K562 (cell line): ENCODE data around the gene BOLA3. TPM values are rescaled to one million over a fixed set of nuclear protein-coding genes. Genes with fewer than 3 reads are reported as not detected.
A peak's percentile ranks its signal among the peaks of the same experiment; 100 is the strongest.

ENCODE experiments used
- BDP1 ChIP-seq: IDR thresholded peaks from 3 replicates; pipeline ENCODE4 v1.6.1; 2011; ENCODE audit not compliant: insufficient read length, insufficient read depth
- CHCHD3 ChIP-seq: fragments of 250-450 bp; sonication (Bioruptor Pico); IDR thresholded peaks from 2 replicates; pipeline ENCODE4 v2.1.2; 2022; ENCODE audit warnings: mild to moderate bottlenecking
- ETS2 ChIP-seq: IDR thresholded peaks from 2 replicates; pipeline ENCODE4 v1.6.1; 2016; ENCODE audit warnings: borderline replicate concordance, missing genetic modification characterization, mild to moderate bottlenecking, moderate library complexity, missing compliant biosample characterization; ENCODE audit not compliant: poor library complexity, severe bottlenecking
- GTF2A2 ChIP-seq: IDR thresholded peaks from 2 replicates; pipeline ENCODE4 v1.6.1; 2016; ENCODE audit warnings: mild to moderate bottlenecking, missing genetic modification characterization, missing compliant biosample characterization
- LEF1 ChIP-seq: fragments of 450-650 bp; IDR thresholded peaks from 2 replicates; pipeline ENCODE4 v1.6.1; 2016; ENCODE audit warnings: mild to moderate bottlenecking
- POLR2AphosphoS5 ChIP-seq: IDR thresholded peaks from 2 replicates; pipeline ENCODE4 v1.6.1; 2011; ENCODE audit warnings: mild to moderate bottlenecking, low read depth, low read length, moderate library complexity; ENCODE audit not compliant: control insufficient read depth, insufficient read depth
- RFX1 ChIP-seq: fragments of 450-650 bp; IDR thresholded peaks from 2 replicates; pipeline ENCODE4 v1.6.1; 2016; ENCODE audit warnings: mild to moderate bottlenecking, moderate library complexity
- SIN3A ChIP-seq, 2 experiments: fragments of 150-350 bp in 1 of 2; IDR thresholded peaks; 2 replicates each; pipeline ENCODE4 v1.6.1; 2011 to 2016; ENCODE audit warnings: borderline replicate concordance in 2 of 2, low read depth in 2 of 2, low read length in 2 of 2, mild to moderate bottlenecking in 2 of 2, moderate library complexity in 2 of 2; ENCODE audit not compliant: control insufficient read depth in 1 of 2
- SMARCE1 ChIP-seq: fragments of 450-650 bp; IDR thresholded peaks from 2 replicates; pipeline ENCODE4 v1.7.1; 2016; ENCODE audit warnings: mild to moderate bottlenecking
- SPI1 ChIP-seq: IDR thresholded peaks from 2 replicates; pipeline ENCODE4 v1.6.1; 2011; ENCODE audit warnings: low read depth, low read length, control low read depth, borderline replicate concordance
- TARDBP ChIP-seq: fragments of 450-650 bp; IDR thresholded peaks from 2 replicates; pipeline ENCODE4 v1.6.1; 2016
- ZNF134 ChIP-seq: fragments of 250-450 bp; sonication (Bioruptor Pico); conservative IDR thresholded peaks from 2 replicates; pipeline ENCODE4 v1.4.0; 2020
- ZNF316 ChIP-seq: fragments of 450-650 bp; IDR thresholded peaks from 2 replicates; pipeline ENCODE4 v1.6.1; 2016
- ZNF324 ChIP-seq: fragments of 250-450 bp; sonication (Bioruptor Pico); IDR thresholded peaks from 2 replicates; pipeline ENCODE4 v1.4.0; 2020; ENCODE audit warnings: mild to moderate bottlenecking
- ZNF583 ChIP-seq: fragments of 250-450 bp; sonication (Bioruptor Pico); IDR thresholded peaks from 2 replicates; pipeline ENCODE4 v1.4.0; 2020
- polyA plus RNA-seq, 8 experiments: library from polyadenylated mRNA; depleted of rRNA in 4 of 8; stranded (reverse) in 5 of 8; unstranded in 3 of 8; fragments of >200 nt; fragmentation: Nextera tagmentation in 2 of 8; fragmentation: Illumina TruSeq in 1 of 8; extraction: Ambion mirVana in 2 of 8; extraction: Trizol in 1 of 8; gene quantifications; 2 replicates each; pipeline versions ENCODE4 v1.2.1 to v1.2.3, GENCODE V29; 2011 to 2014; ENCODE audit warnings: inconsistent platforms in 1 of 8, missing spikeins in 1 of 8
- total RNA-seq, 7 experiments: library from RNA; depleted of rRNA in 6 of 7; stranded (reverse); fragments of >200 nt in 6 of 7; fragmentation: Illumina TruSeq in 2 of 7; extraction: Trizol in 2 of 7; gene quantifications; 2 replicates each; pipeline versions ENCODE4 v1.2.1 to v1.2.3, GENCODE V29; 2011 to 2021; ENCODE audit warnings: low replicate concordance in 1 of 7
- TF ChIP-seq, protein P1 (sequence below): fragments of 450-650 bp; IDR thresholded peaks from 2 replicates; pipeline ENCODE4 v1.7.1; 2018; ENCODE audit warnings: mild to moderate bottlenecking, low read depth; ENCODE audit not compliant: partially characterized antibody
- TF ChIP-seq, protein P2 (sequence below): fragments of 250-450 bp; sonication (Bioruptor Pico); IDR thresholded peaks from 2 replicates; pipeline ENCODE4 v1.6.1; 2021; ENCODE audit warnings: mild to moderate bottlenecking
- TF ChIP-seq, protein P3 (sequence below): fragments of 450-650 bp; IDR thresholded peaks from 2 replicates; pipeline ENCODE4 v1.6.1; 2017; ENCODE audit warnings: antibody characterized with exemption
- TF ChIP-seq, protein P4 (sequence below): fragments of 250-450 bp; sonication (Bioruptor Pico); IDR thresholded peaks from 2 replicates; pipeline ENCODE4 v1.8.0; 2021; ENCODE audit warnings: moderate library complexity, mild to moderate bottlenecking, inconsistent platforms
- TF ChIP-seq, protein P5 (sequence below), 2 experiments: fragments of 150-350 bp in 1 of 2; IDR thresholded peaks; 2 replicates each; pipeline ENCODE4 v1.6.1; 2012 to 2016; ENCODE audit warnings: low read depth in 2 of 2, low read length in 2 of 2, mild to moderate bottlenecking in 1 of 2, moderate library complexity in 1 of 2

BOLA3 gene
- total and polyA plus RNA-seq, 9 of the 15 experiments (the other 6 are each of a cell fraction or from before 2014, with no cell fraction given): 149 to 619 (median 255) TPM

DNA sequence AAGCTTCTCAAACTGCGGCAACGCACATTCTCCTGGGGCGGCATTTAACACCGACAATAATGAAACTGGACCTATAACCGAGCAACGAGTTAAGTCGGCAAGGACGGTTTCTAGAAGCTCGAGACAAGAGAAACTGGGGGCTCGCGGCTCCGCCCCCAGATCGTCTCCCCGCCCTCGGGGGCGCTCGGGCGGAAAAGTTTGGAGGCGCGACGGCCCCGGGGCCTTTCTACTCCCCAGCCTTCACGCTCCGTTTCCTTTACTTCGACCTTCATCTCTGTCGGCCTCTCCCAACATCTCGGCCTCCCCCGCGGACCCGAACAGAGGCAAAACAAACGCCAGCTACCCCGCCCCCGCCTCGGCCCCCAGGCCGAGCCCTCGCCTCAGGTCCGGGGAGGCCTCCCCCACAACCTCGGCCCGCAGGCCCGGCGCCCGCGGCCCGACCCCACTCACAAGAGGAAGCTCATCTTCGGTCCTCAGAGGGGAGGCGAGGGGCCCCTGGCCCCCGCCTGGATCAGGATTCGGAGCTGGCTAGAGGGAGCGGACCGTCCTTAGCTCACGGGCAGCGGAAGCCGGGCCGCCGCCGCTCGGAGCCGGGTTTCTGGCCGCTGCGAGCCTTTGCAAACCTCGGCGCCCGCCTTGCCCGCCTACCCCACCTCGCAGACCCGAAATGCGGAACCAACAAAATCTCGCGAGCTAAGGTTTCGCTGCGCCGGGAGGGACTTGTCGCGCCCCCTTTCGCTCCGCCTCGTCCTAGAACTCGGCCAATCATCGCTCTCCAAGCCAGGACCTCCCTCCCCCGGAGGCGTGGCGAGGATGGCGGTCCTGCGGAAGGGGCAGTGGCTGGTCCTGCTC is 30.7 kb upstream of the BOLA3 start, which contains the start of gene MOB1A (continued):
- TF ChIP-seq, protein P1, sequence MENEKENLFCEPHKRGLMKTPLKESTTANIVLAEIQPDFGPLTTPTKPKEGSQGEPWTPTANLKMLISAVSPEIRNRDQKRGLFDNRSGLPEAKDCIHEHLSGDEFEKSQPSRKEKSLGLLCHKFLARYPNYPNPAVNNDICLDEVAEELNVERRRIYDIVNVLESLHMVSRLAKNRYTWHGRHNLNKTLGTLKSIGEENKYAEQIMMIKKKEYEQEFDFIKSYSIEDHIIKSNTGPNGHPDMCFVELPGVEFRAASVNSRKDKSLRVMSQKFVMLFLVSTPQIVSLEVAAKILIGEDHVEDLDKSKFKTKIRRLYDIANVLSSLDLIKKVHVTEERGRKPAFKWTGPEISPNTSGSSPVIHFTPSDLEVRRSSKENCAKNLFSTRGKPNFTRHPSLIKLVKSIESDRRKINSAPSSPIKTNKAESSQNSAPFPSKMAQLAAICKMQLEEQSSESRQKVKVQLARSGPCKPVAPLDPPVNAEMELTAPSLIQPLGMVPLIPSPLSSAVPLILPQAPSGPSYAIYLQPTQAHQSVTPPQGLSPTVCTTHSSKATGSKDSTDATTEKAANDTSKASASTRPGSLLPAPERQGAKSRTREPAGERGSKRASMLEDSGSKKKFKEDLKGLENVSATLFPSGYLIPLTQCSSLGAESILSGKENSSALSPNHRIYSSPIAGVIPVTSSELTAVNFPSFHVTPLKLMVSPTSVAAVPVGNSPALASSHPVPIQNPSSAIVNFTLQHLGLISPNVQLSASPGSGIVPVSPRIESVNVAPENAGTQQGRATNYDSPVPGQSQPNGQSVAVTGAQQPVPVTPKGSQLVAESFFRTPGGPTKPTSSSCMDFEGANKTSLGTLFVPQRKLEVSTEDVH: no peak
- TF ChIP-seq TARDBP: no peak
- no peak for TF ChIP-seq ZNF324
- TF ChIP-seq, protein P2, sequence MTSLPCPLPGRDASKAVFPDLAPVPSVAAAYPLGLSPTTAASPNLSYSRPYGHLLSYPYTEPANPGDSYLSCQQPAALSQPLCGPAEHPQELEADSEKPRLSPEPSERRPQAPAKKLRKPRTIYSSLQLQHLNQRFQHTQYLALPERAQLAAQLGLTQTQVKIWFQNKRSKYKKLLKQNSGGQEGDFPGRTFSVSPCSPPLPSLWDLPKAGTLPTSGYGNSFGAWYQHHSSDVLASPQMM (CRISPR knock-in tag): no peak
- peak; percentile 83 for TF ChIP-seq POLR2AphosphoS5
- TF ChIP-seq, protein P3, sequence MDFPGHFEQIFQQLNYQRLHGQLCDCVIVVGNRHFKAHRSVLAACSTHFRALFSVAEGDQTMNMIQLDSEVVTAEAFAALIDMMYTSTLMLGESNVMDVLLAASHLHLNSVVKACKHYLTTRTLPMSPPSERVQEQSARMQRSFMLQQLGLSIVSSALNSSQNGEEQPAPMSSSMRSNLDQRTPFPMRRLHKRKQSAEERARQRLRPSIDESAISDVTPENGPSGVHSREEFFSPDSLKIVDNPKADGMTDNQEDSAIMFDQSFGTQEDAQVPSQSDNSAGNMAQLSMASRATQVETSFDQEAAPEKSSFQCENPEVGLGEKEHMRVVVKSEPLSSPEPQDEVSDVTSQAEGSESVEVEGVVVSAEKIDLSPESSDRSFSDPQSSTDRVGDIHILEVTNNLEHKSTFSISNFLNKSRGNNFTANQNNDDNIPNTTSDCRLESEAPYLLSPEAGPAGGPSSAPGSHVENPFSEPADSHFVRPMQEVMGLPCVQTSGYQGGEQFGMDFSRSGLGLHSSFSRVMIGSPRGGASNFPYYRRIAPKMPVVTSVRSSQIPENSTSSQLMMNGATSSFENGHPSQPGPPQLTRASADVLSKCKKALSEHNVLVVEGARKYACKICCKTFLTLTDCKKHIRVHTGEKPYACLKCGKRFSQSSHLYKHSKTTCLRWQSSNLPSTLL: no peak
- no peak for TF ChIP-seq SPI1
- TF ChIP-seq LEF1: no peak; the same call in 1 of the 2 replicates
- TF ChIP-seq ETS2 (tag): no peak
- 0 out of 2 replicates have a peak, but pooled peaks have one; percentile 14 for TF ChIP-seq CHCHD3 (CRISPR knock-in tag)
- TF ChIP-seq ZNF583 (CRISPR knock-in tag): no peak
- peak; percentile 42; the same call in 1 of the 2 replicates for TF ChIP-seq SMARCE1
- no peak for TF ChIP-seq ZNF134 (CRISPR knock-in tag)
- TF ChIP-seq, protein P4, sequence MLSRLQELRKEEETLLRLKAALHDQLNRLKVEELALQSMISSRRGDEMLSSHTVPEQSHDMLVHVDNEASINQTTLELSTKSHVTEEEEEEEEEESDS (CRISPR knock-in tag): no peak
- TF ChIP-seq, protein P5, sequence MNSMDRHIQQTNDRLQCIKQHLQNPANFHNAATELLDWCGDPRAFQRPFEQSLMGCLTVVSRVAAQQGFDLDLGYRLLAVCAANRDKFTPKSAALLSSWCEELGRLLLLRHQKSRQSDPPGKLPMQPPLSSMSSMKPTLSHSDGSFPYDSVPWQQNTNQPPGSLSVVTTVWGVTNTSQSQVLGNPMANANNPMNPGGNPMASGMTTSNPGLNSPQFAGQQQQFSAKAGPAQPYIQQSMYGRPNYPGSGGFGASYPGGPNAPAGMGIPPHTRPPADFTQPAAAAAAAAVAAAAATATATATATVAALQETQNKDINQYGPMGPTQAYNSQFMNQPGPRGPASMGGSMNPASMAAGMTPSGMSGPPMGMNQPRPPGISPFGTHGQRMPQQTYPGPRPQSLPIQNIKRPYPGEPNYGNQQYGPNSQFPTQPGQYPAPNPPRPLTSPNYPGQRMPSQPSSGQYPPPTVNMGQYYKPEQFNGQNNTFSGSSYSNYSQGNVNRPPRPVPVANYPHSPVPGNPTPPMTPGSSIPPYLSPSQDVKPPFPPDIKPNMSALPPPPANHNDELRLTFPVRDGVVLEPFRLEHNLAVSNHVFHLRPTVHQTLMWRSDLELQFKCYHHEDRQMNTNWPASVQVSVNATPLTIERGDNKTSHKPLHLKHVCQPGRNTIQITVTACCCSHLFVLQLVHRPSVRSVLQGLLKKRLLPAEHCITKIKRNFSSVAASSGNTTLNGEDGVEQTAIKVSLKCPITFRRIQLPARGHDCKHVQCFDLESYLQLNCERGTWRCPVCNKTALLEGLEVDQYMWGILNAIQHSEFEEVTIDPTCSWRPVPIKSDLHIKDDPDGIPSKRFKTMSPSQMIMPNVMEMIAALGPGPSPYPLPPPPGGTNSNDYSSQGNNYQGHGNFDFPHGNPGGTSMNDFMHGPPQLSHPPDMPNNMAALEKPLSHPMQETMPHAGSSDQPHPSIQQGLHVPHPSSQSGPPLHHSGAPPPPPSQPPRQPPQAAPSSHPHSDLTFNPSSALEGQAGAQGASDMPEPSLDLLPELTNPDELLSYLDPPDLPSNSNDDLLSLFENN (IDR thresholded peaks at IDR 0.05; ENCODE audit: low read depth in 2 of 2, low read length in 2 of 2): no peak
- TF ChIP-seq RFX1: no peak
- TF ChIP-seq GTF2A2: no peak
- no peak for TF ChIP-seq BDP1
- TF ChIP-seq ZNF316: no peak
- no peak; a peak in 1 of 4 replicates for TF ChIP-seq SIN3A (IDR thresholded peaks at IDR 0.05; ENCODE audit: borderline replicate concordance in 2 of 2, control insufficient read depth in 1 of 2, low read depth in 2 of 2, low read length in 2 of 2)
